ENCODE measurements around the gene KIF3A.

GRCh38 chr5:132763181-132764036 is 26.1 kb upstream of the KIF3A start:
- TF ChIP-seq CTCF (IDR thresholded peaks at IDR 0.05; ENCODE audit: low read length): no peak
- no peak for TF ChIP-seq EZH2phosphoT487 (IDR thresholded peaks at IDR 0.05; ENCODE audit: low read length)
- TF ChIP-seq EZH2 (optimal IDR thresholded peaks at IDR 0.05; ENCODE audit: low read depth, low read length): no peak

All from MM.1S (cell line).